ENCODE measurements around the gene CDHR3. TPM values are rescaled to one million over a fixed set of nuclear protein-coding genes. Genes with fewer than 3 reads are reported as not detected.

CDHR3 gene
- total RNA-seq, 1 donor: 4.4 TPM

- Histone ChIP-seq H3K4me1 (ENCODE audit: insufficient read depth, low read length) (peaks cover 51% of the 10 kb centered on the region), H3K27me3 (ENCODE audit: insufficient read depth, low read length) (no peaks in the 10 kb centered on the region), H3K4me3 (ENCODE audit: low read length) (no peak overlapping the region), H3K9me3 (ENCODE audit: low read depth, low read length) (no peaks in the 10 kb centered on the region)
These were observed 112.9 kb downstream of the CDHR3 start for GRCh38 chr7:106075937-106076336.

DNA sequence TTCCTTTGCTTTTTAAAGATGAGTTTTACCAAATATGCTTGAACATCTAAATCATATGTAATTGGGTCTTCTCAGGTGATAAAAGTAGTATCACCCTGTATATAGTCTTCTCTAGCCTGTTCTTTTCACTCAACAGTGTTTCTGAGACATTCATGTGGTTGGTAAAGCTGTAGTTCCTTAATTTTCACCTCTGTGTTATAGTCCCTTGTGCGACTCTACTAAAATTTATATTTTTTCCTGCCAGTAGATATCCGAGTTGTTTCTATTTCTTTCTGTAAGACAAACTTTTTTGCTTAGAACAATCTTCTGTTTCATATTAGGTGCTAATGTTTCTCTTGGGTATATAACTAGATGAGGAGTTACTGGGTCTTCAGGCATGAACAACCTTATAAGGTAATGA is 113.5 kb downstream of the CDHR3 start:
- H3K4me1 ChIP-seq (ENCODE audit: insufficient read depth, low read length): peaks cover 45% of the 10 kb centered on the region
- no peak overlapping the region for H3K4me3 ChIP-seq (ENCODE audit: low read length)
- H3K9me3 ChIP-seq (ENCODE audit: low read depth, low read length): no peaks in the 10 kb centered on the region

DNA sequence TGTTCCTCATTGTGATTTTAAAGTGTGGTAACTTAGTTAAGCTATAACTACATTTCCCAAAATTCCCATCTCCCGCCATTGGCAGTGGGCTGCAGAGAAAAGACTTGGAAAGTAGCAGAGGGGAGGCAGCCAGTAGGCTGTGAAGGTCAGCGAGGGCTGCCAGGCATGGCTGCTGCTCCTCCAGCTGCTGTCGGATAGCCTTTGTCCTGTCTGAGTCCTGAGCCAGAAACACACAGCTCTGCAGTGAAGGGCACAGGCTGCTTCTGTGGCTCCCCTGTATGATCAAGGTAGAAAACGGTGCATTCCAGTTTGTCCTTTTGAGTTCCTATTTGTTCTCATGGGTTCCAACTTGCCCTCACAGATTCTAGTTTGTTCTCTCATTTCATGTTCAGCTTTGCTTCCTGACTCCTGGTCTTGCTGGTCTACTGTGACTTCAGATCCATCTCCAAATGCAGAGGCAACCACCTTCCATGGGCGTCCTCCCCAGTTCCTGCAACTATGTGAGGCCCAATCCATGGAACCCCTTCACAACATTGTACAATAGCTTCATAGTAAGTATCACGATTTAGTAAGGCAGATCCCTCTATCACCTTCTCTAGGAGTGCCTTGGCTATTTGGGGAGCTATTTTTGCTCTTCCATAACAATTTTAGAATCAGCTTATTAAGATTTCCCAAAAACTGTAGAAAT is 117.4 kb downstream of the CDHR3 start:
- no peaks in the 10 kb centered on the region for H3K27me3 ChIP-seq (ENCODE audit: insufficient read depth, low read length)
- H3K4me3 ChIP-seq (ENCODE audit: low read length): no peak overlapping the region
- H3K9me3 ChIP-seq (ENCODE audit: low read depth, low read length): no peaks in the 10 kb centered on the region
- peaks cover 12% of the 10 kb centered on the region for H3K4me1 ChIP-seq (ENCODE audit: insufficient read depth, low read length)

More for the DNA sequence above, 113.5 kb downstream of the CDHR3 start:
- H3K27me3 ChIP-seq (ENCODE audit: insufficient read depth, low read length): no peaks in the 10 kb centered on the region

GRCh38 chr7:106082087-106082854 is 119.2 kb downstream of the CDHR3 start:
- Histone ChIP-seq H3K4me1 (ENCODE audit: insufficient read depth, low read length) (peaks cover 10% of the 10 kb centered on the region), H3K9me3 (ENCODE audit: low read depth, low read length) (no peaks in the 10 kb centered on the region), H3K27me3 (ENCODE audit: insufficient read depth, low read length) (no peaks in the 10 kb centered on the region), H3K4me3 (ENCODE audit: low read length) (no peak overlapping the region)

Other genes with a start within 250 kb of the CDHR3 start
- gene ATXN7L1, start 86.7 kb upstream of the CDHR3 start, total RNA-seq: 7.1 TPM
- 40.6 TPM for gene SYPL1, start 149.0 kb downstream of the CDHR3 start, total RNA-seq